K562 (cell line): ENCODE results near the gene TMC4. TPM values are rescaled to one million over a fixed set of nuclear protein-coding genes. Genes with fewer than 3 reads are reported as not detected.

Experiments used
- CREBBP ChIP-seq: IDR thresholded peaks from one replicate; pipeline ENCODE4 v1.6.1; 2012; ENCODE audit warnings: low read depth, mild to moderate bottlenecking, control low read depth, inconsistent platforms, low read length
- DMBX1 ChIP-seq: fragments of 250-450 bp; sonication (Bioruptor Pico); IDR thresholded peaks from 2 replicates; pipeline ENCODE4 v1.8.0; 2022; ENCODE audit warnings: inconsistent platforms, mild to moderate bottlenecking, moderate library complexity, borderline replicate concordance
- ELF4 ChIP-seq: fragments of 450-650 bp; formaldehyde crosslinking; IDR thresholded peaks from 2 replicates; pipeline ENCODE4 v1.4.0; 2022; ENCODE audit warnings: missing genetic modification characterization
- FOXJ2 ChIP-seq: fragments of 200-800 bp; sonication (Bioruptor generic); IDR thresholded peaks from 2 replicates; pipeline ENCODE4 v1.6.1; 2016; ENCODE audit warnings: missing genetic modification characterization, missing compliant biosample characterization
- HNRNPUL1 ChIP-seq: fragments of 200-400 bp; formaldehyde crosslinking; IDR thresholded peaks from 2 replicates; pipeline ENCODE4 v1.6.1; 2017; ENCODE audit warnings: low read length
- KLF16 ChIP-seq: IDR thresholded peaks from 2 replicates; pipeline ENCODE4 v1.6.1; 2016; ENCODE audit warnings: antibody characterized with exemption
- MTA3 ChIP-seq: fragments of 450-650 bp; formaldehyde crosslinking; IDR thresholded peaks from 2 replicates; pipeline ENCODE4 v1.6.1; 2017; ENCODE audit warnings: mild to moderate bottlenecking, borderline replicate concordance
- NFIX ChIP-seq: fragments of 250-450 bp; sonication (Bioruptor Pico); IDR thresholded peaks from 2 replicates; pipeline ENCODE4 v1.4.0; 2020; ENCODE audit warnings: low read depth, mild to moderate bottlenecking, moderate library complexity
- NFXL1 ChIP-seq: fragments of 450-650 bp; formaldehyde crosslinking; IDR thresholded peaks from 2 replicates; pipeline ENCODE4 v1.4.0; 2021; ENCODE audit warnings: mild to moderate bottlenecking
- PCBP1 ChIP-seq: fragments of 200-400 bp; formaldehyde crosslinking; IDR thresholded peaks from 2 replicates; pipeline ENCODE4 v1.6.1; 2018; ENCODE audit warnings: mild to moderate bottlenecking, low read depth, low read length; ENCODE audit not compliant: poor library complexity, severe bottlenecking
- SPI1 ChIP-seq: IDR thresholded peaks from 2 replicates; pipeline ENCODE4 v1.6.1; 2011; ENCODE audit warnings: low read depth, low read length, control low read depth, borderline replicate concordance
- TEAD4 ChIP-seq, 2 experiments: sonication (generic) in 1 of 2; formaldehyde crosslinking in 1 of 2; IDR thresholded peaks; 2 replicates each; pipeline versions ENCODE4 v1.6.1 to v1.8.0; 2012 to 2022; ENCODE audit warnings: borderline replicate concordance in 1 of 2, inconsistent platforms in 1 of 2, low read length in 1 of 2, mild to moderate bottlenecking in 1 of 2, missing genetic modification reagents in 1 of 2
- TRIM24 ChIP-seq, 2 experiments: fragments of 450-650 bp; IDR thresholded peaks; 2 replicates each; pipeline ENCODE4 v1.6.1; 2016
- ZBTB1 ChIP-seq: sonication (generic); formaldehyde crosslinking; IDR thresholded peaks from 2 replicates; pipeline ENCODE4 v1.8.1; 2023; ENCODE audit warnings: missing genetic modification reagents, low read depth, mild to moderate bottlenecking, borderline replicate concordance
- ZBTB17 ChIP-seq: fragments of 450-650 bp; formaldehyde crosslinking; IDR thresholded peaks from 2 replicates; pipeline ENCODE4 v1.4.0; 2020; ENCODE audit warnings: mild to moderate bottlenecking
- ZFP36 ChIP-seq: fragments of 150-350 bp; IDR thresholded peaks from 2 replicates; pipeline ENCODE4 v1.6.1; 2018; ENCODE audit warnings: low read length, low read depth; ENCODE audit not compliant: partially characterized antibody
- ZNF146 ChIP-seq: IDR thresholded peaks from one replicate; pipeline ENCODE4 v1.6.1; 2018; ENCODE audit warnings: missing compliant biosample characterization; ENCODE audit not compliant: unreplicated experiment
- ZNF644 ChIP-seq: fragments of 200-800 bp; sonication (Bioruptor generic); IDR thresholded peaks from 2 replicates; pipeline ENCODE4 v1.6.1; 2016; ENCODE audit warnings: low read depth, missing genetic modification characterization, missing compliant biosample characterization
- ZNF76 ChIP-seq: fragments of 250-450 bp; sonication (Bioruptor Pico); IDR thresholded peaks from 2 replicates; pipeline ENCODE4 v1.4.0; 2020; ENCODE audit warnings: mild to moderate bottlenecking, moderate library complexity, borderline replicate concordance
- polyA plus RNA-seq, 8 experiments: library from polyadenylated mRNA; depleted of rRNA in 4 of 8; stranded (reverse) in 5 of 8; unstranded in 3 of 8; fragments of >200 nt; fragmentation: Nextera tagmentation in 2 of 8; fragmentation: Illumina TruSeq in 1 of 8; extraction: Ambion mirVana in 2 of 8; extraction: Trizol in 1 of 8; gene quantifications; 2 replicates each; pipeline versions ENCODE4 v1.2.1 to v1.2.3, GENCODE V29; 2011 to 2014; ENCODE audit warnings: inconsistent platforms in 1 of 8, missing spikeins in 1 of 8
- total RNA-seq, 7 experiments: library from RNA; depleted of rRNA in 6 of 7; stranded (reverse); fragments of >200 nt in 6 of 7; fragmentation: Illumina TruSeq in 2 of 7; extraction: Trizol in 2 of 7; gene quantifications; 2 replicates each; pipeline versions ENCODE4 v1.2.1 to v1.2.3, GENCODE V29; 2011 to 2021; ENCODE audit warnings: low replicate concordance in 1 of 7
- TF ChIP-seq, protein P1 (sequence below): fragments of 450-650 bp; IDR thresholded peaks from 2 replicates; pipeline ENCODE4 v1.6.1; 2017; ENCODE audit warnings: antibody characterized with exemption, mild to moderate bottlenecking
- TF ChIP-seq, protein P2 (sequence below): sonication (generic); formaldehyde crosslinking; IDR thresholded peaks from 2 replicates; pipeline ENCODE4 v1.8.1; 2022; ENCODE audit warnings: missing genetic modification reagents
- TF ChIP-seq, protein P3 (sequence below): fragments of 450-650 bp; IDR thresholded peaks from 2 replicates; pipeline ENCODE4 v1.6.1; 2016

The TMC4 gene
- total and polyA plus RNA-seq, 9 of the 15 experiments (the other 6 are each of a cell fraction or from before 2014, with no cell fraction given): 0.12 to 0.79 (median 0.36) TPM; not detected in 2

DNA sequence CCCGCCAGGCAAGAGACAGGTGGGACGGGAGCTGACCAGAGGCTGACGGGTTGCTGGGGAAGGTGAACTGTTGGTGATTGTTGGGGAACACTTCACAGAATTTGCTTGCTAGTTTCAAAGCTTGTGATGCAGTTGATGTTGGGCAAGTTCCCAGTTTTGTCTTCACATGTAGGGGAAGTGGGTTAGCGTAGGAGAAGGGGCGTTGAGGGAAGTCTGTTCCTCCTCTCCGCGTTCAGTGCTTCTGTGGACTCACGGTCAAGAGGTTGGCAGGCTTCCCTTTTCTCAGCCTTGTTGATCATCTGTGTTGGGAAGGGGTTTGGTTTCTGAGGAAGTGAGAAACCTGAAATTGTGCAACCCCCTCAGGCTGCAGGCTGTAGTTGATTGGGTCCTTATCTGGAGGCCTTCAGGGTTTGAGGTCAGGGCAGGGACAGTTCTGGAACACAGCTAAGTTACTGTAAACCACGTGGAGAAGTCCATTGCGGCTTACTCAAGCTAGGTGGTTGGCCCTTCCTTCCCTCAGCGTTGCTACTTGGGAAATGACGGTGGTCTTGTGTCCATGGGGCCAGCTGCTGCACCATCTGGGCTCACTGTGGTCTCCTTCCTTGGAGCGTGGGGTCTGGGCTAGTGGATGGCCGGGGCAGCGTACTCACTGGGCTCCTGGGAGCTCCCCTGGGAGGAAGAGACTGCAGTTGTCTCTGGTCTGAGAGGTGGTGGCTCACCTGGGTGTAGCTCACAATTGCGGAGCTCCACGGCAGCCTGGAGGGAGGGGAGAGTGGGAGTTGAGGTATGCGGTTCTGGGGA lies 35.2 kb upstream of the TMC4 start (continued):
- TF ChIP-seq ZNF644 (tag) (peak; percentile 65; the same call in 1 of the 2 replicates), PCBP1 (no peak), DMBX1 (CRISPR knock-in tag) (0 out of 2 replicates have a peak, but pooled peaks have one; percentile 42), CREBBP (no peak), FOXJ2 (tag) (peak; percentile 97), ZFP36 (peak; percentile 47), TEAD4 (IDR thresholded peaks at IDR 0.05; ENCODE audit: low read length) (peak; percentile 95), TEAD4 (CRISPR knock-in tag; IDR thresholded peaks at IDR 0.05; ENCODE audit: borderline replicate concordance) (no peak), TRIM24 (IDR thresholded peaks at IDR 0.05) (peak; percentile 88 to 91), HNRNPUL1 (peak; percentile 87), ZNF146 (no peak), NFXL1 (CRISPR knock-in tag) (0 out of 2 replicates have a peak, but pooled peaks have one; percentile 54), NFIX (CRISPR knock-in tag) (no peak; the same call in 1 of the 2 replicates), ZBTB17 (CRISPR knock-in tag) (peak; percentile 9; the same call in 1 of the 2 replicates), KLF16 (peak; percentile 91), ZNF76 (CRISPR knock-in tag) (0 out of 2 replicates have a peak, but pooled peaks have one; percentile 23), SPI1 (peak; percentile 98), ZBTB1 (CRISPR knock-in tag) (no peak), ELF4 (CRISPR knock-in tag) (peak; percentile 78), MTA3 (peak; percentile 87; the same call in 1 of the 2 replicates)
- TF ChIP-seq, protein P1, sequence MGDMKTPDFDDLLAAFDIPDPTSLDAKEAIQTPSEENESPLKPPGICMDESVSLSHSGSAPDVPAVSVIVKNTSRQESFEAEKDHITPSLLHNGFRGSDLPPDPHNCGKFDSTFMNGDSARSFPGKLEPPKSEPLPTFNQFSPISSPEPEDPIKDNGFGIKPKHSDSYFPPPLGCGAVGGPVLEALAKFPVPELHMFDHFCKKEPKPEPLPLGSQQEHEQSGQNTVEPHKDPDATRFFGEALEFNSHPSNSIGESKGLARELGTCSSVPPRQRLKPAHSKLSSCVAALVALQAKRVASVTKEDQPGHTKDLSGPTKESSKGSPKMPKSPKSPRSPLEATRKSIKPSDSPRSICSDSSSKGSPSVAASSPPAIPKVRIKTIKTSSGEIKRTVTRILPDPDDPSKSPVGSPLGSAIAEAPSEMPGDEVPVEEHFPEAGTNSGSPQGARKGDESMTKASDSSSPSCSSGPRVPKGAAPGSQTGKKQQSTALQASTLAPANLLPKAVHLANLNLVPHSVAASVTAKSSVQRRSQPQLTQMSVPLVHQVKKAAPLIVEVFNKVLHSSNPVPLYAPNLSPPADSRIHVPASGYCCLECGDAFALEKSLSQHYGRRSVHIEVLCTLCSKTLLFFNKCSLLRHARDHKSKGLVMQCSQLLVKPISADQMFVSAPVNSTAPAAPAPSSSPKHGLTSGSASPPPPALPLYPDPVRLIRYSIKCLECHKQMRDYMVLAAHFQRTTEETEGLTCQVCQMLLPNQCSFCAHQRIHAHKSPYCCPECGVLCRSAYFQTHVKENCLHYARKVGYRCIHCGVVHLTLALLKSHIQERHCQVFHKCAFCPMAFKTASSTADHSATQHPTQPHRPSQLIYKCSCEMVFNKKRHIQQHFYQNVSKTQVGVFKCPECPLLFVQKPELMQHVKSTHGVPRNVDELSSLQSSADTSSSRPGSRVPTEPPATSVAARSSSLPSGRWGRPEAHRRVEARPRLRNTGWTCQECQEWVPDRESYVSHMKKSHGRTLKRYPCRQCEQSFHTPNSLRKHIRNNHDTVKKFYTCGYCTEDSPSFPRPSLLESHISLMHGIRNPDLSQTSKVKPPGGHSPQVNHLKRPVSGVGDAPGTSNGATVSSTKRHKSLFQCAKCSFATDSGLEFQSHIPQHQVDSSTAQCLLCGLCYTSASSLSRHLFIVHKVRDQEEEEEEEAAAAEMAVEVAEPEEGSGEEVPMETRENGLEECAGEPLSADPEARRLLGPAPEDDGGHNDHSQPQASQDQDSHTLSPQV: peak; percentile 94
- TF ChIP-seq, protein P2, sequence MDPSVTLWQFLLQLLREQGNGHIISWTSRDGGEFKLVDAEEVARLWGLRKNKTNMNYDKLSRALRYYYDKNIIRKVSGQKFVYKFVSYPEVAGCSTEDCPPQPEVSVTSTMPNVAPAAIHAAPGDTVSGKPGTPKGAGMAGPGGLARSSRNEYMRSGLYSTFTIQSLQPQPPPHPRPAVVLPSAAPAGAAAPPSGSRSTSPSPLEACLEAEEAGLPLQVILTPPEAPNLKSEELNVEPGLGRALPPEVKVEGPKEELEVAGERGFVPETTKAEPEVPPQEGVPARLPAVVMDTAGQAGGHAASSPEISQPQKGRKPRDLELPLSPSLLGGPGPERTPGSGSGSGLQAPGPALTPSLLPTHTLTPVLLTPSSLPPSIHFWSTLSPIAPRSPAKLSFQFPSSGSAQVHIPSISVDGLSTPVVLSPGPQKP (CRISPR knock-in tag): no peak
- TF ChIP-seq, protein P3, sequence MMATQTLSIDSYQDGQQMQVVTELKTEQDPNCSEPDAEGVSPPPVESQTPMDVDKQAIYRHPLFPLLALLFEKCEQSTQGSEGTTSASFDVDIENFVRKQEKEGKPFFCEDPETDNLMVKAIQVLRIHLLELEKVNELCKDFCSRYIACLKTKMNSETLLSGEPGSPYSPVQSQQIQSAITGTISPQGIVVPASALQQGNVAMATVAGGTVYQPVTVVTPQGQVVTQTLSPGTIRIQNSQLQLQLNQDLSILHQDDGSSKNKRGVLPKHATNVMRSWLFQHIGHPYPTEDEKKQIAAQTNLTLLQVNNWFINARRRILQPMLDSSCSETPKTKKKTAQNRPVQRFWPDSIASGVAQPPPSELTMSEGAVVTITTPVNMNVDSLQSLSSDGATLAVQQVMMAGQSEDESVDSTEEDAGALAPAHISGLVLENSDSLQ: 0 out of 2 replicates have a peak, but pooled peaks have one; percentile 49
